ENCODE measurements around the gene OPCML.

OPCML gene

DNA sequence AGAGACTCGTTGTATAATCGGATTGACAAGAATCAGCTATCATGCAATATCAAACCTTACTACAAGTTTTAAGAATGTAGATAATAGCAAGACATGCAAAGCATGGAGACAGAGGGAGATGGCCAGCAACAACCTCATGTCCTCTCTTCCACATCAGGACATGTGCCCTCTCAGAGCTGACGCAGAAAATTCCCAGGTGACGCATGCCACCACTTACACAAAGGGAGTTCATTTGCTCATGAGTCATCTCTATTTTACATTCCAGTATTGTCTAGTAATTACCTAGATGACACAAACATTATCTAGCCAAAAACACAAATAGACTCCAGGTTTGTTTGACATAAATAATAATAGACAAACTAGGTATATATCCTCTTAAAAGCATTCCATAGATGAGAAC, 38.1 kb upstream of the OPCML start:
- Histone ChIP-seq H3K4me2 (ENCODE audit: low read depth, low read length, poor library complexity, severe bottlenecking) (no peak overlapping the region), H3K9me2 (replicated peaks; ENCODE audit: insufficient read depth, low read length) (no peaks in the 10 kb centered on the region), H3K27me3 (ENCODE audit: low read length) (no peaks in the 10 kb centered on the region), H3K4me3 (ENCODE audit: insufficient read depth, low read length, poor library complexity, severe bottlenecking) (no peak overlapping the region), H2AFZ (ENCODE audit: low read depth, low read length, severe bottlenecking) (no peak overlapping the region), H3K27ac (ENCODE audit: low read depth, low read length) (no peak overlapping the region), H4K20me1 (ENCODE audit: low read depth, low read length) (no peaks in the 10 kb centered on the region), H3K36me3 (ENCODE audit: low read length) (no peaks in the 10 kb centered on the region), H3K9me3 (ENCODE audit: insufficient read depth, low read length) (no peaks in the 10 kb centered on the region), H3F3A (ENCODE audit: insufficient read depth) (no peaks in the 10 kb centered on the region), H3K9ac (ENCODE audit: low read length) (no peak overlapping the region), H3K79me2 (ENCODE audit: insufficient read depth, low read length) (no peaks in the 10 kb centered on the region)
- TF ChIP-seq EZH2phosphoT487 (conservative IDR thresholded peaks at IDR 0.05; ENCODE audit: low read length), result no peak
- TF ChIP-seq, protein P1, sequence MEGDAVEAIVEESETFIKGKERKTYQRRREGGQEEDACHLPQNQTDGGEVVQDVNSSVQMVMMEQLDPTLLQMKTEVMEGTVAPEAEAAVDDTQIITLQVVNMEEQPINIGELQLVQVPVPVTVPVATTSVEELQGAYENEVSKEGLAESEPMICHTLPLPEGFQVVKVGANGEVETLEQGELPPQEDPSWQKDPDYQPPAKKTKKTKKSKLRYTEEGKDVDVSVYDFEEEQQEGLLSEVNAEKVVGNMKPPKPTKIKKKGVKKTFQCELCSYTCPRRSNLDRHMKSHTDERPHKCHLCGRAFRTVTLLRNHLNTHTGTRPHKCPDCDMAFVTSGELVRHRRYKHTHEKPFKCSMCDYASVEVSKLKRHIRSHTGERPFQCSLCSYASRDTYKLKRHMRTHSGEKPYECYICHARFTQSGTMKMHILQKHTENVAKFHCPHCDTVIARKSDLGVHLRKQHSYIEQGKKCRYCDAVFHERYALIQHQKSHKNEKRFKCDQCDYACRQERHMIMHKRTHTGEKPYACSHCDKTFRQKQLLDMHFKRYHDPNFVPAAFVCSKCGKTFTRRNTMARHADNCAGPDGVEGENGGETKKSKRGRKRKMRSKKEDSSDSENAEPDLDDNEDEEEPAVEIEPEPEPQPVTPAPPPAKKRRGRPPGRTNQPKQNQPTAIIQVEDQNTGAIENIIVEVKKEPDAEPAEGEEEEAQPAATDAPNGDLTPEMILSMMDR (IDR thresholded peaks at IDR 0.05; ENCODE audit: insufficient read depth, low read length, poor library complexity, severe bottlenecking), result no peak

DNA sequence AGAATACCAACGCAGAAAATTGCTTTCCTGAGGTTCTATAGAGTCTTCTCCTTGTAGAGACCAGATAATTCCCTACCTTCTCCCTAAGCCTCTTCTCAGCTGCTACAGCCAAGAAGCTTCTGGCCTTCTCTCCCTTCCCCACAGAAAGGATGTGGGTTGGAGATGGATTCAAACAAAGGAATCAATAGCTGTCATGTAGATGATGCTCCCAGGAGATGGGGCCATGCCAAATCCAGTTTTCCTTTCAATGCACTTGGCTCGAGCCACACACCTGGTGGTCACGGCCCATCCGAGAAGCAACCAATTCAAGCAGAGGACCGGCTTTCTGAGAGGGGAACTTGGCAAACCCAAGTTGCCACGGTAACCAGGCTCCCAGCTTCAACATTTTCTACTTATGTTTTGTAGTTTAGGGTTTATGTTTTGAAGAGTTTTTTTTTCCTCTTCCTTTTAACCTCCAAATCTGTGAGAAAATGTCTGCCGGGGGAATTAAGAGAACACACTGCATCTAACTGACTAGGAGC, 31.3 kb upstream of the OPCML start:
- no peak overlapping the region for H2AFZ ChIP-seq (ENCODE audit: low read depth, low read length, severe bottlenecking)
- no peaks in the 10 kb centered on the region for H3K9me2 ChIP-seq (replicated peaks; ENCODE audit: insufficient read depth, low read length)
- no peak overlapping the region for H3K9ac ChIP-seq (ENCODE audit: low read length)
- H3K9me3 ChIP-seq (ENCODE audit: insufficient read depth, low read length), result no peaks in the 10 kb centered on the region
- H3K27ac ChIP-seq (ENCODE audit: low read depth, low read length), result no peak overlapping the region
- no peak overlapping the region for H3K4me3 ChIP-seq (ENCODE audit: insufficient read depth, low read length, poor library complexity, severe bottlenecking)
- H3K36me3 ChIP-seq (ENCODE audit: low read length), result no peaks in the 10 kb centered on the region
- no peaks in the 10 kb centered on the region for H3K27me3 ChIP-seq (ENCODE audit: low read length)
- no peaks in the 10 kb centered on the region for H3K79me2 ChIP-seq (ENCODE audit: insufficient read depth, low read length)
- no peak overlapping the region for H3K4me2 ChIP-seq (ENCODE audit: low read depth, low read length, poor library complexity, severe bottlenecking)
- TF ChIP-seq, protein P1 (IDR thresholded peaks at IDR 0.05; ENCODE audit: insufficient read depth, low read length, poor library complexity, severe bottlenecking), result no peak
- no peak for TF ChIP-seq EZH2phosphoT487 (conservative IDR thresholded peaks at IDR 0.05; ENCODE audit: low read length)
- H3F3A ChIP-seq (ENCODE audit: insufficient read depth), result no peaks in the 10 kb centered on the region
- H4K20me1 ChIP-seq (ENCODE audit: low read depth, low read length), result no peaks in the 10 kb centered on the region

DNA sequence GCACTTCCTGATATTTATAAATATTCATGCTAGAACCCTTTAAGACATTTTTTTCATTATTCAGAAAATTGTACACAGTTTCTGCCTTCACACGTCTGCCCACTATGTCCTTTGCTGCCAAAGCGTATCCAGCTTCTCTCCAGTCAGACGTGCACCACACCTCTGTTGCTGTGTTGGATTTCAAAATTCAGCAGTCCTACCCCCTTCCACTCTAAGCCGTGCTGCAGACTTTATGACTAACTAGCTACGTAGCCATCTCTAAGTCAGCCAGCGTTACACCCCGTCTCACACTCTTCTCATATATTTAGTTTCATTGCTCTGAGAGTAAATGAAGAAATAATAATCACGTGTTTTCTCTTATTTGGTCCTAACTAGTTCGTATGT, 28.2 kb upstream of the OPCML start:
- no peaks in the 10 kb centered on the region for H3F3A ChIP-seq (ENCODE audit: insufficient read depth)
- H3K9ac ChIP-seq (ENCODE audit: low read length), result no peak overlapping the region
- H2AFZ ChIP-seq (ENCODE audit: low read depth, low read length, severe bottlenecking), result no peak overlapping the region
- no peaks in the 10 kb centered on the region for H3K9me3 ChIP-seq (ENCODE audit: insufficient read depth, low read length)
- H4K20me1 ChIP-seq (ENCODE audit: low read depth, low read length), result no peaks in the 10 kb centered on the region
- no peaks in the 10 kb centered on the region for H3K79me2 ChIP-seq (ENCODE audit: insufficient read depth, low read length)
- H3K4me2 ChIP-seq (ENCODE audit: low read depth, low read length, poor library complexity, severe bottlenecking), result no peak overlapping the region
- no peaks in the 10 kb centered on the region for H3K36me3 ChIP-seq (ENCODE audit: low read length)
- no peaks in the 10 kb centered on the region for H3K27me3 ChIP-seq (ENCODE audit: low read length)
- no peaks in the 10 kb centered on the region for H3K9me2 ChIP-seq (replicated peaks; ENCODE audit: insufficient read depth, low read length)
- no peak overlapping the region for H3K27ac ChIP-seq (ENCODE audit: low read depth, low read length)
- no peak overlapping the region for H3K4me3 ChIP-seq (ENCODE audit: insufficient read depth, low read length, poor library complexity, severe bottlenecking)
- TF ChIP-seq EZH2phosphoT487 (conservative IDR thresholded peaks at IDR 0.05; ENCODE audit: low read length), result no peak
- TF ChIP-seq, protein P1 (IDR thresholded peaks at IDR 0.05; ENCODE audit: insufficient read depth, low read length, poor library complexity, severe bottlenecking), result no peak
